ENCODE results near the gene NCOA7. TPM values are rescaled to one million over a fixed set of nuclear protein-coding genes. Genes with fewer than 3 reads are reported as not detected.

NCOA7 gene
- total RNA-seq, 1 experiment from 2014 or later = 67.9 TPM

DNA sequence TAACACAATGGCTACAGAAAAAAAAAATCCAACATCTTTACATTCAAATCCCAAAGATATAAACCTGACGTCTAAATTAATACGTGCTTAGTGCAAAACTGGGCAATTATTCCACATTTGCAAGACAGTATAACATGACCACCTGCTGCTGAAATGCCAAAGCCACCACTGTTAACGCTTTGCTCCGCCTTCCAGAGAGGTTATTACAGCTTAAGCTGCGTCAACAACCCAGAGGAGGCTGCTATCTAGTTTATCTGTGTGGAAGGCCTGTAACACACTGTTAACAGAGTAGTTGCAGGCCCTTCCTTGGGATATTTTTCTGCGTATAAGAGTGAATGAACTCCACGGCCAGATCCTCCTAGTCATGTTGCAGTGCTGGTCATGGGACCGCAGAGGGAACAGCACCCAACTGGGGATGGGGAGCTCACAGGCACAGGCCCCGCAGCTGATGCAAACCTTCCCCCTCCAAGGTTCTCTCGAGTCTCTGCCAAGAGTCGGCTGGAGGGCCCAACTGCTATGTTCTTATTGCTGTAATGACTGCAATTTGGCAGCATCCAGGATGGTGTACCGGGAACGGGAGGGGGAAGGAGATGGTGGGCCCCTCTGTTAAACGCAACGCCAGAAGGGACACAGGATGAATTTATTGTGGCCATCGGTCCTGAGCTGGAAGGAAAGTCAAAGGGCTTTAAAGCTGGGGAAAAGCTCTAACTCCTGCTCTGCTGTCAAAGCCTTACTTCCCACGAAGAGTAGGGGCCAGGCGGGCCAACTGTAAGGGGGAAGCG, 993 bp upstream of the NCOA7 start:
- POLR2A ChIA-PET = interaction anchor here (0.5 to 2.7 kb wide), 6 partner anchors 9 to 228 kb away, joined by 3 to 21 read pairs (median 4); partner anchors contain the start of genes HINT3 and TRMT11
- peaks cover 20% of the 10 kb centered on the region for H3K4me1 ChIP-seq
- H3K9me3 Mint-ChIP-seq (ENCODE audit: unreplicated experiment) = no peaks in the 10 kb centered on the region
- intact Hi-C loops (cut with micrococcal nuclease; ENCODE audit: unreplicated experiment) = loop anchor here (1.0 to 5.0 kb wide), 4 partner anchors 8 to 167 kb away; partner anchors contain the start of gene HINT3
- no peaks in the 10 kb centered on the region for H3K9me3 ChIP-seq
- H3K4me1 Mint-ChIP-seq (ENCODE audit: low read depth, unreplicated experiment) = peaks cover 9% of the 10 kb centered on the region
- H3K27ac Mint-ChIP-seq (ENCODE audit: unreplicated experiment) = peak overlapping the region; percentile 88
- TF ChIP-seq, protein P1, sequence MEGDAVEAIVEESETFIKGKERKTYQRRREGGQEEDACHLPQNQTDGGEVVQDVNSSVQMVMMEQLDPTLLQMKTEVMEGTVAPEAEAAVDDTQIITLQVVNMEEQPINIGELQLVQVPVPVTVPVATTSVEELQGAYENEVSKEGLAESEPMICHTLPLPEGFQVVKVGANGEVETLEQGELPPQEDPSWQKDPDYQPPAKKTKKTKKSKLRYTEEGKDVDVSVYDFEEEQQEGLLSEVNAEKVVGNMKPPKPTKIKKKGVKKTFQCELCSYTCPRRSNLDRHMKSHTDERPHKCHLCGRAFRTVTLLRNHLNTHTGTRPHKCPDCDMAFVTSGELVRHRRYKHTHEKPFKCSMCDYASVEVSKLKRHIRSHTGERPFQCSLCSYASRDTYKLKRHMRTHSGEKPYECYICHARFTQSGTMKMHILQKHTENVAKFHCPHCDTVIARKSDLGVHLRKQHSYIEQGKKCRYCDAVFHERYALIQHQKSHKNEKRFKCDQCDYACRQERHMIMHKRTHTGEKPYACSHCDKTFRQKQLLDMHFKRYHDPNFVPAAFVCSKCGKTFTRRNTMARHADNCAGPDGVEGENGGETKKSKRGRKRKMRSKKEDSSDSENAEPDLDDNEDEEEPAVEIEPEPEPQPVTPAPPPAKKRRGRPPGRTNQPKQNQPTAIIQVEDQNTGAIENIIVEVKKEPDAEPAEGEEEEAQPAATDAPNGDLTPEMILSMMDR (IDR thresholded peaks at IDR 0.05; ENCODE audit: insufficient read depth in 1 of 2, low read depth in 1 of 2, low read length in 1 of 2, severe bottlenecking in 1 of 2, unreplicated experiment in 1 of 2) = no peak
- H3K36me3 Mint-ChIP-seq (ENCODE audit: insufficient read depth, unreplicated experiment) = no peaks in the 10 kb centered on the region
- H3K27me3 Mint-ChIP-seq (ENCODE audit: insufficient read depth, unreplicated experiment) = no peaks in the 10 kb centered on the region
- peak overlapping the region; percentile 91 for H3K4me3 Mint-ChIP-seq (ENCODE audit: unreplicated experiment)
- no peaks in the 10 kb centered on the region for H3K27me3 ChIP-seq (replicated peaks; ENCODE audit: control insufficient read depth, insufficient read depth, low read length)
- TSS peak; percentile 72 for BruUV-seq (replicated peaks)
- H3K36me3 ChIP-seq (ENCODE audit: control insufficient read depth, insufficient read depth, low read length) = no peaks in the 10 kb centered on the region
- peak; percentile 54 to 57 for DNase-seq
- CTCF ChIA-PET = interaction anchor here (0.7 to 3.9 kb wide), 11 partner anchors 9 to 196 kb away, joined by 3 to 33 read pairs (median 6); partner anchors contain the start of genes HINT3 and TRMT11
- H3K4me3 ChIP-seq (ENCODE audit: low read depth, low read length) = peak overlapping the region; percentile 91

GRCh38 chr6:125791151-125791819, 525 bp downstream of the NCOA7 start:
- DNase-seq = peak; percentile 44 to 46
- no peaks in the 10 kb centered on the region for H3K9me3 Mint-ChIP-seq (ENCODE audit: unreplicated experiment)
- POLR2A ChIA-PET = interaction anchor here (0.6 to 2.7 kb wide), 9 partner anchors 7 to 489 kb away, joined by 3 to 21 read pairs (median 3); partner anchors contain the start of genes HDDC2, HINT3 and TRMT11
- peaks cover 17% of the 10 kb centered on the region for H3K4me1 Mint-ChIP-seq (ENCODE audit: low read depth, unreplicated experiment)
- Histone ChIP-seq H3K9me3 (no peaks in the 10 kb centered on the region), H3K4me3 (ENCODE audit: low read depth, low read length) (peak overlapping the region; percentile 91), H3K36me3 (ENCODE audit: control insufficient read depth, insufficient read depth, low read length) (no peaks in the 10 kb centered on the region), H3K27me3 (replicated peaks; ENCODE audit: control insufficient read depth, insufficient read depth, low read length) (no peaks in the 10 kb centered on the region), H3K4me1 (peaks cover 20% of the 10 kb centered on the region)
- TF ChIP-seq, protein P1 (IDR thresholded peaks at IDR 0.05; ENCODE audit: insufficient read depth in 1 of 2, low read depth in 1 of 2, low read length in 1 of 2, severe bottlenecking in 1 of 2, unreplicated experiment in 1 of 2) = peak; percentile 30 to 69
- H3K27me3 Mint-ChIP-seq (ENCODE audit: insufficient read depth, unreplicated experiment) = no peaks in the 10 kb centered on the region
- no peaks in the 10 kb centered on the region for H3K36me3 Mint-ChIP-seq (ENCODE audit: insufficient read depth, unreplicated experiment)
- BruUV-seq (replicated peaks) = TSS peak; percentile 34
- intact Hi-C loops (cut with micrococcal nuclease; ENCODE audit: unreplicated experiment) = loop anchor here (1.0 to 5.0 kb wide), 3 partner anchors 27 to 110 kb away; no protein-coding TSS in a partner anchor
- peak overlapping the region; percentile 91 for H3K4me3 Mint-ChIP-seq (ENCODE audit: unreplicated experiment)
- H3K27ac Mint-ChIP-seq (ENCODE audit: unreplicated experiment) = peak overlapping the region; percentile 50
- CTCF ChIA-PET = interaction anchor here (0.6 to 3.9 kb wide), 8 partner anchors 10 to 183 kb away, joined by 3 to 33 read pairs (median 6); partner anchors contain the start of gene HINT3

DNA sequence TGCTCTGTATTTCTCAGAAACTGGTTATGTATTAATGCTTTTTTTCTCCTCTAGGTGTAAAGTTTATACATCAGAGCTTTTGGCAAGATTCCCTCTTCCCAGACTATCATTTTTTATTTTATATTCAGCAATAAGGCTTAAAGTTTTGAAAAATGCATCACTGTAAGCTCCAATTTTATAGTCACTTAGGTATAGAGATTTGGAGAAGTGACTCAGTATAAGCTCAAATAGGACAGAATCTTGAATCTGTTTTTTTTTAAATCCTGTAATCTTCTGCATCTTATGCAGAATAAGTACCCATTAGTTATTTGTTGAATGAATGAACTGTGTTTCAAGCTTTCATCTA, 1.0 kb downstream of the NCOA7 start:
- Mint-ChIP-seq H3K4me3 (ENCODE audit: unreplicated experiment) (peak overlapping the region; percentile 91), H3K36me3 (ENCODE audit: insufficient read depth, unreplicated experiment) (no peaks in the 10 kb centered on the region), H3K4me1 (ENCODE audit: low read depth, unreplicated experiment) (peaks cover 17% of the 10 kb centered on the region), H3K27me3 (ENCODE audit: insufficient read depth, unreplicated experiment) (no peaks in the 10 kb centered on the region), H3K27ac (ENCODE audit: unreplicated experiment) (peak overlapping the region; percentile 50), H3K9me3 (ENCODE audit: unreplicated experiment) (no peaks in the 10 kb centered on the region)
- H3K9me3 ChIP-seq = no peaks in the 10 kb centered on the region
- ChIA-PET CTCF (interaction anchor here (1.9 to 3.9 kb wide), 5 partner anchors 11 to 165 kb away, joined by 6 to 33 read pairs (median 19); partner anchors contain the start of gene HINT3), POLR2A (interaction anchor here (2.7 kb wide), 1 partner anchor 11 kb away, joined by 21 read pairs; no protein-coding TSS in a partner anchor)
- intact Hi-C loops (cut with micrococcal nuclease; ENCODE audit: unreplicated experiment) = loop anchor here (1.0 to 5.0 kb wide), 3 partner anchors 27 to 109 kb away; no protein-coding TSS in a partner anchor
- H3K27me3 ChIP-seq (replicated peaks; ENCODE audit: control insufficient read depth, insufficient read depth, low read length) = no peaks in the 10 kb centered on the region
- TF ChIP-seq, protein P1 (IDR thresholded peaks at IDR 0.05; ENCODE audit: insufficient read depth in 1 of 2, low read depth in 1 of 2, low read length in 1 of 2, severe bottlenecking in 1 of 2, unreplicated experiment in 1 of 2) = no peak
- no peaks in the 10 kb centered on the region for H3K36me3 ChIP-seq (ENCODE audit: control insufficient read depth, insufficient read depth, low read length)
- peak overlapping the region; percentile 91 for H3K4me3 ChIP-seq (ENCODE audit: low read depth, low read length)
- BruUV-seq (replicated peaks) = no TSS peak
- H3K4me1 ChIP-seq = peaks cover 21% of the 10 kb centered on the region
- no peak for DNase-seq

Data from Caco-2 (cell line).